ENCODE measurements around the gene MAN1A1.
"Not testable (repeated sequence)": the region's sequence is repeated elsewhere in the genome, so short reads cannot be mapped to it uniquely, and the experiment has no call there.

MAN1A1 gene

GRCh38 chr6:119297049-119297448 is 52.5 kb downstream of the MAN1A1 start:
- no peak for DNase-seq

- no peak for DNase-seq
Measured at GRCh38 chr6:119296036-119297035, 53.2 kb downstream of the MAN1A1 start.

GRCh38 chr6:119294984-119295383 is 54.6 kb downstream of the MAN1A1 start:
- DNase-seq = no peak

- DNase-seq = not testable (repeated sequence)
Measured at GRCh38 chr6:119291060-119291459, 58.5 kb downstream of the MAN1A1 start.

GRCh38 chr6:119290306-119290705 is 59.3 kb downstream of the MAN1A1 start:
- no peak for DNase-seq

- DNase-seq = no peak
Measured at GRCh38 chr6:119289651-119290050, 59.9 kb downstream of the MAN1A1 start.

GRCh38 chr6:119285908-119286625 is 63.5 kb downstream of the MAN1A1 start:
- DNase-seq = peak; percentile 25

GRCh38 chr6:119284861-119285521 is 64.6 kb downstream of the MAN1A1 start:
- no peak for DNase-seq

- no peak for DNase-seq
Measured at GRCh38 chr6:119283979-119284545, 65.5 kb downstream of the MAN1A1 start.

GRCh38 chr6:119283214-119283613 is 66.3 kb downstream of the MAN1A1 start:
- DNase-seq = no peak

GRCh38 chr6:119280668-119281067 is 68.9 kb downstream of the MAN1A1 start:
- peak; percentile 57 for DNase-seq

GRCh38 chr6:119280080-119280479 is 69.5 kb downstream of the MAN1A1 start:
- DNase-seq = no peak

- no peak for DNase-seq
Measured at GRCh38 chr6:119278625-119279024, 70.9 kb downstream of the MAN1A1 start.

- DNase-seq = no peak
Measured at GRCh38 chr6:119277052-119277451, 72.5 kb downstream of the MAN1A1 start.

- DNase-seq = peak; percentile 39
Measured at GRCh38 chr6:119276211-119276610, 73.3 kb downstream of the MAN1A1 start.

- DNase-seq = peak; percentile 26
Measured at GRCh38 chr6:119274197-119274595, 75.4 kb downstream of the MAN1A1 start.

- peak; percentile 90 for DNase-seq
Measured at GRCh38 chr6:119273272-119274196, 76.0 kb downstream of the MAN1A1 start.

GRCh38 chr6:119270545-119270944 is 79.0 kb downstream of the MAN1A1 start:
- no peak for DNase-seq

- no peak for DNase-seq
Measured at GRCh38 chr6:119269266-119270103, 80.1 kb downstream of the MAN1A1 start.

GRCh38 chr6:119267126-119267905 is 82.2 kb downstream of the MAN1A1 start:
- no peak for DNase-seq

Data from HCEC 1CT (cell line).